HG03108 (cell line): ENCODE data around the gene PLXNA2.

Experiments
- ATAC-seq: cut with Tn5 transposase; IDR thresholded peaks from one replicate; pipeline ENCODE4 v1.9.1; 2021; ENCODE audit warnings: moderate library complexity; ENCODE audit not compliant: unreplicated experiment

PLXNA2 gene

DNA sequence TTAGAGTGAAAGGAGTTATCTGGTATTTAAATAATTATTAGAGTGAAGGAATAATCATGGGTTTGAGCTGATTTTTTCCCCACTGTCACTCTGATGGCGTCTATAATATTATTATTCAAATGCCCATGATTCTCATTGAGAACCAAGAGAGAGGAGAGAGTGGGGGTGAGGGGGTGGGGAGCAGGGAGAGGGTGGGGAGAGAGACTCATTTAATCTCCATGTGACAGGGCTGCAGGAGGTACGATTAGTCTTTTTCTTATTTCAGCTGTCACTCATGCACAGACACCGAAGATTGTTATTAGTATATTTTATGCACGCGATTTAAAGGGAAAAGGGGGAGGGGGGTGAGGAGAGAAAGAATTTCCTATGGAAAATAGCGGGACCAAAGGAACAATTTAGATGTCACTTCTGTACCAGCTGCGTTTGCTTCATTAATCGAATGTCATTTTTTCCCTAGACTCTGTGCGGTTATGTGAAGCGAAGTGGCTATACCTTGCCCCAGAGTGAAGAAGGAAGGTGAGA is 19.9 kb downstream of the PLXNA2 start:
- ATAC-seq = no peak

DNA sequence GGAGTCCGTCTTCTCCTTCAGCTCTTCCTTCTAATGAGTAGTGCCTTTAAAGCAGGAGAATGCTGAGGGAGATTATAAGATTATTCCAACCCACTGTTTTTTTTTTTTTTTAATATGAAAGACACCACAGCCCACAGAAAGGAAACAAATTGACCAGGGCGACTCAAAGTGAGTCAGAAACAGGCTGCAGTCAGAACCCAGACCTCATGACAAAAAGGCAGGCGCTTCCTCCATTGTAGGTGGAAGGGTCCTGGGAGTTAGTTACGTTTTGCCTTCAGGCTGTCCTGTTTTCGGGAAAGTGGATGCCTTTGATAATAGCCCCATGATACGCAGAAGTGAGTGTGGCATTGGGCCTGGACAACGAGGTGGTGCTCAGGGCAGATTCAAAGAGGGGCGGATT is 21.0 kb downstream of the PLXNA2 start:
- ATAC-seq = no peak

DNA sequence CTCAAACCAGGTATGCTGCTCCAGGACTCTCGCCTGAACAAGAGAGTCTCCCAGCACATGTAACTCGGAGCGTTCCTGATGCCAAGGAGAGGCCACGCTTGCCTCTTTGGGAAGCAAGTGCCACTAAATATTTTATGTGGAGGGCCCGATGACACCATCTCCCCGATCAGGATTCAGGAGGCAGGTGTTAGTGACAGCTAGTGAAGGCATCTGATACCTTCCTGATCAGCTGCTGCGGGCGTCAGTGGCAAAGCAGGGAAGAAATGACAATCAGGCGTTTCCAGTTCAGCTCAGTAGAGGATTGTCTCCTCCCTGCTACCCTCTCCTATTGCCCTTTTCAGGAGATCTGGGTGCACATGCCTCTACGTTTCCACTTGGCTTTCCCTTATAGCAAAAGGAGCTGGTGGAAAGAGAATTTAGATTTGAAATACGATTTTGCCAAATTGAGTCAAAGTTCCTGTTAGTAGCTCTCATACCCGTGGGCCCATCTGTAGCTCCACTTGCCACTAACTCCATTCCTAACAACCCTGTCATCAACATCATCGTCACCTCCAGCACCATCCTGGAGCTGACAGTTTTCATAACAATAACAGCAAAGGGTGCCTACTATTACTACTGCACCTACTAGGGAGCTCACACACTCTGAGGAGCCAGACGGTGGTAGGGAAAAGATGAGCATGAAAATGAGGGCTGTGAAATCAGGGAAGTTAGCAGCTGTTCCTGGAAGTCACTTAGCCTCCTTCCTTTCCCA is 21.6 kb downstream of the PLXNA2 start:
- ATAC-seq = no peak

DNA sequence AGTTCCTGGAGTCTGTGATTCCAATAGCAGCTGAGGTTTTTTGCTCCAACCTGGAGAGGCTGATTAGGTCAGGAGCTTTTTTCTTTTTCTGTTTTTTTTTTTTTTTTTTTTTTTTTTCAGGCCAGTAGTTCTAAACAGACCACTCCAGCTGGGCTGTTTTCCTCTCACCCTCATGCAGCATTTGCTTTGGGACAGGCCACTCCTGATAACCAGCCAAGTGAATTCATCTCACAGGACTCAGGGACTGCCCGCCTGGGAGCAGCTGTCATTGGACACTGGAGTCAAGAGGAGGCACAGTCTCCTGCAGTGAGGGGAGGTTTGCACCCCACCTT is 22.9 kb downstream of the PLXNA2 start:
- no peak for ATAC-seq

DNA sequence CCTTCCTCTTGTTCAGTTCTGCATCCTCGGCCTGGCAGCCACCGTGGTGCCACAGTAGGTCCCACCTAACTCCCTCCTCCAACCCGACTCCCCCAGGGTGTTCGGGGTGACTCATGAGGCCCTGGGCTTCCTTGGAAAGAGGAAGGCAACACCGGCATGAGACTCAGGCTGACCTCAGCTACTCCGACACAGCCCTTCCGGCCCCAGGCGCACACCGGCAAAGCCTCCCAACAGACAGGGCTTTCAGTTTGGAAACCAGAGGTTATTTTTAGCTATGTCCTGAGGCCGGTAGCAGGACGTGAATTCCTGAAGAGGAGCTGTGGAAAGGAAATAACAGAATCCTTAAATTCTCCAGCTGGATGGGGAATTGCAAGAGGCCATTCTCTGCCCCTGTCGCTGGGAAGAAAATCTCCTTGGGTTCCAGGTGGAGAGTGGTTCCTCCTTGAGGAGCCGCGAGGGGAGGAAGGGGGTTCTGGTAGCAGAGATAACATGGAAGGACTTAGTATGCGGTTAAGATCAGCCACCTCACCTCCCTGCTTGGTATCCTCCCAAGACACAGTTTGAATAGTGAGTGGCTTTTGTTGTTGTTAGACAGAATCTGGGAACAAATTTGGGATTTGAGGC is 24.4 kb downstream of the PLXNA2 start:
- no peak for ATAC-seq

DNA sequence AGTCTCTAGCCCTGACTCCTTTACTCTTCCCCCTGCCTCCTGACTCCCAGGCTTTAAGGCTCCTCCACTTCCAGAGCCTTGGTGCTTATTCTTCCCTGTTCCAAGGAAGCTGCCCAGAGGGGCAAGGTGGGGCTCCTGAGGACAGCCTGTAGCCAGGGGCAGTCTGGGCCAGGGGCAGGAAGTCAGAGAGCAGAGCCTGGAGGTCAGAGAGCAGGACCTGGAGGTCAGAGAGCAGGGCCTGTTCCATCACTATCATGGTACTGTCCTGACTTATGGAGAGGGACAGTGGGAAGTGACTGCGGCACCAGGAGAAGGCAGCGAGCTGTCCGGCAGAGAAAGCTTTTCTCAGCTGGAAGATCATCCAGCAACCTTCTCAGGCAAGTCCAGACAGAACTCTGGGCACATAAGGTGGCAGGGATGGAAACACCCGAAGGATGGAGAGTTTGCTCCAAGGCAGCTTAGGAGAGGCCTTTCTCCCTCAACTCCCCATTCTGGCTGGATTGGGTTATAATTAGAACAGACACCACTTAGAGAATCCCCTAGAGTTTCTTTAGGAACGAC is 25.0 kb downstream of the PLXNA2 start:
- ATAC-seq = no peak

DNA sequence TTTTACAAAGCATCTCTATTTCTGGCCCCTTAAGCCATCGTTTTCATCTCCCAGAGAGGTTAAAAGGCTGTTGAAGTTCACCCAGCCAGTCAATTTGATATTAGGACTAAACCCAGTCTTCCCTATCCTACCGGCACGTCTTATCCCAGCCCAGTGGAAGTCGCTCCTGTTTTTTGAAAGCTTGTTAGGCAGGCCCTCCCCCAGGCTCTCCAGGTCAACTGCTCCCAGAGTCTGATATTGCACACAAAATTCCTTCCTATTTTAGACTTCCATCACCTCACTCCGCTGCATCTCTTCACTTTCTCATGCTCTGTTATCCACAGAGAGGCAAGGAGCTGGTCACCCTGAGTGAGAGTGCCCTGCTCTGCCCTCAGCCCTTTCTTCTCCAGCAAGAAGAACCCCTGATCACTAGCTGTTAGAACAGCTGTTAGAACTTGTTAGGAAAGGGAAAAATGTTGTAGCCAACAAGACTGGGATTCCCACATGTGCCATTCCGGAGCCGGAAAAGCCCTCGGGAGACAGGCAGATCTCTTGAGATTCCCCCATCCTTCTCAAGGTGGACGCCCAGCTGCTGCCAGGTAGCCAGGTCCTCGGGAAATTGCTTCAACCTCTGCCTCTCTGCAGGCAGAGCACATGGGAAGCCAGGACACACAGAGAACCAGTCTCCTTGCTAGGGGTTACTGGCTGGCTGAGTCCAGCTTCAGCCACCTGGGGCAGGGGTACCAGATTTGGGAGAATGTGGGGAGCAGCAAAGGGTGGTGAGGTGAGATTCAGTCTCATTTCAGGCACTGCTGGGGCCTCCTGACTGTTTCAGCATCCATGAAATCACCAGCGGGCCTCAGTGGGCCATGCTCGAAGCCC is 25.7 kb downstream of the PLXNA2 start:
- ATAC-seq = no peak

DNA sequence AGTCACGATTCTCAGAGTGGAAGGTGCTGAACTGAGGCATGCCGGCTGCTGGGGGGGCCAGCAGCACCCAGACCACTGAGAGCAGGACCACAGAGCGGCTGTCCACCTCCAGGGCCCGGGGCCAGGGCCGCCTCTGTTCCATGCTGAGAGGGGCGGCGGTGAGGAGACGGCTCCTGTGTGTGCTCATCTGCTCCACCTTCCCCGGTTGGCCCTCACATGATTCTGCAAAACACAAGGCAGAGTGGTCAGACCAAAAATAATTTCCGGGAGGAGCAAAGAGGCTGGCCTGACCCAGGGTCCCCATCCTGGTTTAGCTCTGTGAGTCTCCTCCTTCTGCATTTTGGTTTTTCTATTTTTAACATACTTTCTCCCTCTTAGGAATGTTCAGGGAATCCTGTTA is 26.4 kb downstream of the PLXNA2 start:
- no peak for ATAC-seq

DNA sequence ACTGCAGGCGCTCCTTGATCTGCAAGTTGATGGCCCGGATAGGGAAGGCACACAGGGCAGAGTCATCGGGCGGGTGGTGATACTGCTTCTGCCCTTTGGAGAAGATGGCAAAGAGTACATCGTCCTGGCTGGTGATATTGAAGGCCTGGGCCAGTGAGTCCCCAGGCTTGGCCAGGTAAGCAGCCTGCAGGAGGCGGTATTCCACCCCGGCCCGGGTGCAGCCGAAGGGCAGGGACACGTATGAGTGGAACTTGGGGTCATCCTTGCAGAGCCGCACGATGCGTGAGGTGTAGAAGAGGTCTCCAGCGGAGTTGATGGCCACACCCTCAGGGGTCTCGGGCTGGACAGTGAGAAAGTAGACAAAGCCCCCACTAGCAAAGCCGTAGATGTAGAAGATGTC is 27.4 kb downstream of the PLXNA2 start:
- ATAC-seq = no peak

DNA sequence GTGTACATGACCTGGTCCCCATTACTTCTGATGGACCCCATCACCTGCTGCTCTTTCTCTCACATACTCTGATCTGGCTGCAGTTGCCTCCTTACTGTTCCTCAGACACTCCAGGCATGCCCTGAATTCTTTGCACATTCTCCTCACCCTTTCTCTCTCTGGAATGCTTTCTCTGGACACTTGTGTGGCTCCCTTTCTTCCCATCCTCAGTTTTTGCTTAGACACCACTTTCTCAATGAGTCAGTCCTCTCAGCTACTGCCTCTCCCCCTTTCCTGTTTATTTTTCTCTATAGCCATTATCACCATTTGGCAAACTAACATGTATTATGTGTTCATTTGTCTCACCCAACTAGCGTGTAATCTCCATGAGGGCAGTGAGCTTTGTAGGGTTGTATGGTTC is 28.1 kb downstream of the PLXNA2 start:
- no peak for ATAC-seq

DNA sequence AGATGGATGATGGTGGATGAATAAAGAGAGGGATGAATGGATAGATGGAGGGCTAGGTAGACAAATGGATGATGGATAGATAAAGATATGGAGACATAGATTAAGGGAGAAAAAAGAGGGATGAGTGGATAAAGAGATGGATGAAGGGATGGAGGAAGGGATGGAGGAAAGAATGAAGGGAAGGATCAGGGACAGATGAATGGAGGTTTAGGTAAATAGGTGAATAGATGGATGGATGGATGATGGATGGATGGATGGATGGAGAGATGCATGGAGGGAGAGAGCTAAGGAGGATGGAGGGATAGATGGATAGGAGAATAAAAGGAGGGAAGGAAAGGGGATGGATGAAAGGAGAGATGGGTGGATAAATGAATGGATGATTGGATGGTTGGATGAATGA is 28.8 kb downstream of the PLXNA2 start:
- ATAC-seq = no peak

DNA sequence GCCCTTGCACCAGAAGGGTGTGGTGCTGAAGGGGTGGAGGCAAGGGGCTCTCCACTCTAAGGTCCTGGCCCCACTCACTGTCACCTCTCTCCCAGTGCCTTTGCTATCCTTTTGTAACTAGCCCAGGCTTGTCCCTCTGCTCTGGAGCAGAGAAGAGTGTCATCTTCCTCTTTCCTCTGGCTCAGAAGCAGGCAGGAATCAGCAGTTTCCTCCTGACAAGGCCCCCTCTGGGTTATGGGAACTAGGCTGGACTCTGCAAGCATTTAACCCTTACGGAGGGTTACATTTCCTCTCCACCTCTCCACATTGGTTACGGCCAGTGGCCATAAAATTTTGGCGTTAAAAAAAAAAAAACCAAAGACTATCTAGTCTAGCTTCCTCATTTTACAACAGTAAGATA is 30.4 kb downstream of the PLXNA2 start:
- no peak for ATAC-seq

DNA sequence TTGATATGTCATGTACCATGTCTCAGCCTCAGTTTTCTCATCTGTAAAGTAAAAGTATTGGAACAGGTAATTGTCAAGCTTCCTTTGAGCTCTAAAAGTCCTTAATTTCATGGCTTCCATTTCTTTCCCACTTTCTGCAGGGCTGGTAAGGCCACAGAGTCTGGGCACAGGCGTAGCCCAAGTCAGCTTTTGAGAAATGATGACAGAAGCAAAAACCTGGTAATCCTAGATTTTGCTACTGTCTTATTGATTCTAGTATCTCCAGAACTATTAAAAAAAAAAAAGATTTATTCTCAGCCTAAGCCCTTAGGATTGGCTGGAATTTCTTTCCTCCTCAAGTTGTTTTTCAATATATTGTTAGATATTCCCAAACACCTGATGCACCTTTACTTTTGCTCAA is 31.3 kb downstream of the PLXNA2 start:
- ATAC-seq = no peak

DNA sequence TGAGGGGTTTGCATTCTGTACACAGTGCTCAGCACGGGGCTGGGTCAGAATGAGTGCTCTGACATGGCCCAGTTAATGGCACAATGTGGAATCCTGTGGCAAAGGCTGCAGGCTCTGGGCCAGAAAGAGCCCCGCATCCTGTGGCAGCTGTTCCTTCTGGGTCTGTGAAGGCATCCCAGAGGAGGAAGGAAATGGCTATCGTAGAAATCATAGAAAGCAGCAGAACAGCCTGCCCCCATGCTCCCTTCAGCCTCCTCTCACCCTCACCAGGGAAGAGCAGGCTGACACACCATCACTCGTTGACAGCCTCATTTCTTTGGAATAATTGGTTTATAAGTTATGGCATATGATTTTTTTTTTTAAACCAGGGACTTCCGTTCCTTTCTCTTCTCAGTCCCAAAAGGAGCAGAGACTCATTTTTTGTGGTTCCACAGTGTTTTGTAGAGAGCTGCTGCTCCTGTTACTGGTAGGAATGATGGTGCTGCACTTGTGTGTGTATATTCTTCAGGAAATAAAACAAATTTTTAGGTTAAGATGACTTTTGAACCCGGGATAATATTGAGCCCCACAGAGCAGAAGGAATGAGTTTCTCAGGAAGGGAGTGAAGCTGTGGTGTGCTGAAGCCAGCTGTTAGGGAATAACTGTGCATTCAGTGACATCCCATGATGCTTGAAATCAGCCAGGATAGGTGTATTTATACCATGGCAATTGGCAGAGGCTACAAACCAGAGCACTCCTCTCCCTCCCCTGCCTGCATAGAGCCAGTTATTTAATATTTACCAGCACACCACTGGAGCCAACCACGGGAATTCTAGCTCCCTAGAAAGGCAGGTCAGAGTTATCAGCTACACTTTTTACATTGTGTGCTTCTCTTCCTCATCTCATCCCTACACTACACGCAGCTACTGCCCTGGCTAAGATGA is 32.0 kb downstream of the PLXNA2 start:
- no peak for ATAC-seq

DNA sequence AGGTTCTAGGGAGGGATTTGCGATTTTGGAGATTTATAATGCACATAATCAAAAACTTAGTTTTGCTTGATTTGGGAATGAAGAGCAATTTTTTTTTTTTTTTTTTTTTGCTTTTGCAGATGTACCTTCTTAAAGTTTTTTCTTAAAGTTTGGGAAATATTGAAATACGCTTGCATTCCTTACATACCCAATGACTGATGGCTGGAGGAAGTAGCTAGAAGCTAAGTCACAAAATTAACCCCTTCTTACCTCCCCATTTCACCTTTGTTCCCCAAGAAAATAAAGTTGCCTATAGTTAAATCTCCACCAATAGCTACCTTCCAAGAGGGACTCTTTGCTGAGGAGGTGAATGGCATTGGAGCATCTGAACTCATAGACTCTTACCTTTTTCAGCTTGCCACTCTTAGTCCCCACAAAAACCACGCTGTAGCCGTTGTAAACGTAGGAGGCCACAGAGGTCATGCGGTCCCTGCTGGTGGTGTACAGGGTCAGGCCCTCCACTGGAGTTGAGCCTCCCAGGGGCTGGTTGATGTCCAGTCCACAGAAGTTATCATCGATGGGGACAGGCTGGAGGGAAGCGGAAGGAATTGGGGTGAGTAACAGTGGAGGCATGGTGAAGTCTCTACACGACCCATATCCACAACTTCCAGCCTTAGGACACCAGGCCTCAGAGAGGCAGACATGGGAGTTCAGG is 34.1 kb downstream of the PLXNA2 start:
- ATAC-seq = no peak

DNA sequence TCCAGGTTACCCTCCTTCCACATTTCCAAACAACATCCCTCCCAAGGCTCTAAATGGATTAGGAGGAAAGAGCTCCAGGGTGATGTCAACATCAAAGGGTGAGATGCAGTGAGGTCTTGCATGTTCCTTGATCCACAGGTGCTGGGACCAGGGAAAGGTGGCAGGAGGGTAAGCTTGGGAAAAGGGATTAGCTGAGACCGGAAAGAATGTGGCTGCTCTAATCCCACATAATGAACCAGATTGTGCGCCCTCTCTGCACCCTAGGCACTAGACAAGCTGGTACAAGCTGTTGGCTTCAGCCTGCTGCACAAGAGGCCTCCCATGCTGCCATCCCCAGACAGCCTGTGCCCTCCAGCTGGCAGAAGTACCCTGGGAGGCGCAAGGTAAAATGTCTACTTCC is 34.9 kb downstream of the PLXNA2 start:
- no peak for ATAC-seq

DNA sequence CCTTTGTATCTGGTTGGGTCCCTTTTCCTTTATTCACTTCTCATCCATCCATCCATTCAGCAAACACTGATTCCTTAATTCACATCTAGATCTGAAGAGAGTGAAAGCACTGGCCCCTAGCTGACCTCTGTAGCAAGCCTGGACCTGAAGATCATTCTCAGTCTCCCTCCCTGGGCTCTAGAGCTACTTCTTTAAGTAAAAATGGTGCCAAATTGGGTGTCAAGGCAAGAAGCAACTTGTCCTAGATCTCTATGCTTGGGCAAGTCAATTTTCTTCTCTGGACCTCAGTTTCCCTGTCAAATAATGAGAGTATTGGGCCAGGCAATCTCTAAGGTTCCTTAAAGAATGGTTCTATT is 36.1 kb downstream of the PLXNA2 start:
- ATAC-seq = no peak

DNA sequence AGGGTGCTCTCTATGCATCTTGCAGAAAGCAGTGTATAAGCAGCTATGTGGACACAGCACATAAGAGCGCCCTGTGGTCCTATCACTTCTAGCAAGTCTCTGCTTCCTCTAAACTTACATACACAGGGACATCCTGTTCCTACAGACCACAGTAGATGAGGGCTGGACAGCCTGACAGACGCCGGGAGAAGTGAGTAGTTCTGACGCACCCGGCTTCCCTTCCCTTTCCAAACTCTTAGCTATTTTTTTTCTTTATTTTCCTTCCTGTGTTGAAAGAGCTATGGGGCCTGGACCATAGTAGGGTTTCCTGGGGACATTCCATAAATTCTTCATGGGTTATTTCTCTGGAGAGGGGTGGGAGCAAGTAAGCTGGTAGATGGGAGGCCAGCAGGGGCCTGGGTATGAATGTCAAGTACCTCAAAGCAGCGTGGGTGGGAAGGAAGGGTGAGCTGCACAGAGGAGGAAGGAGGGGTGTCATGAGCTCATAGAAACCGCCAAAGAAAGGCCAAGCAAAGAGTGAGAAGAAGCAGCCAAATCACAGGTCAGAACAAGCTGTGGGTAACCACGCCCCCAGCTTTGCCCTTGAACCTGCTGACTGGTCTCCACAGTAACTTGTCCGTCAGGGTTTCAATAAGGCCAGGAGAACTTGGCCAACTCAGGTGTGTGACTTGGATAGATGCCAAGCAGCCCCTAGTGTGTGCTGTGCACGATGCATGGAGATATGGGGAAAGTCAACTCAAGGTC is 36.6 kb downstream of the PLXNA2 start:
- ATAC-seq = no peak

DNA sequence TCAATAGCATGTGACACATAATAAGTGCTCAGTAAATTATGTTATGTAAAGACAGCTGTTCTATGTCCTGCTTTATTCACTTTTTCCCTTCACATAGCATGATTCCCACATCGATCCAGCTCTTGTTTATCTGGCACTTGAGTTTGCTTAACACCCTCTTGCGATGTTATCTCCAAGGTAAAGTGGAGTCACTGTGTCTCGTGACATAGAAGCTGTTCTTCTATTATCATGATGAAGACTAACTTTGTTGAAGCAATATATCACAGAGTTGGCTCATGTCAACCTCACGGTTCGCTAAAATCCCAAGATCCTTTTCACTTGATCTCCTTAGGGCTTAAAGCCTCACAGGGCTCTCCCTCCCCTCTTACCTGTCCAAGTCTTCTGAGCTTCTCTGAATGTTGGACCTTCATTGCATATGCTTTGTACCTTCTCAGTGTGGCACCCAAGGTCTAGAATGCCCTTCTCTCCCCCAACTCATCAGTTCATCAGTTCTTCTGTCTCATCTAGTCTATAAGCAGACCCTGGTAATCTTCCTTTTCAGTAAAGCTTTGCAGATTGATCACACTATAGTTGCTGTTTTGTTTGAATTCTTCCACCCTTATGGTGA is 38.0 kb downstream of the PLXNA2 start:
- ATAC-seq = no peak
